ENCODE measurements around the gene XCR1.
"Not testable (repeated sequence)": the region's sequence is repeated elsewhere in the genome, so short reads cannot be mapped to it uniquely, and the experiment has no call there.

The XCR1 gene, protein sequence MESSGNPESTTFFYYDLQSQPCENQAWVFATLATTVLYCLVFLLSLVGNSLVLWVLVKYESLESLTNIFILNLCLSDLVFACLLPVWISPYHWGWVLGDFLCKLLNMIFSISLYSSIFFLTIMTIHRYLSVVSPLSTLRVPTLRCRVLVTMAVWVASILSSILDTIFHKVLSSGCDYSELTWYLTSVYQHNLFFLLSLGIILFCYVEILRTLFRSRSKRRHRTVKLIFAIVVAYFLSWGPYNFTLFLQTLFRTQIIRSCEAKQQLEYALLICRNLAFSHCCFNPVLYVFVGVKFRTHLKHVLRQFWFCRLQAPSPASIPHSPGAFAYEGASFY

GRCh38 chr3:46027021-46027705, at the start of gene XCR1:
TSS of gene XCR1 (minus strand) at chr3:46027483. CDS start at chr3:46021947, 5,536 bp downstream.
- no peak for DNase-seq

DNA sequence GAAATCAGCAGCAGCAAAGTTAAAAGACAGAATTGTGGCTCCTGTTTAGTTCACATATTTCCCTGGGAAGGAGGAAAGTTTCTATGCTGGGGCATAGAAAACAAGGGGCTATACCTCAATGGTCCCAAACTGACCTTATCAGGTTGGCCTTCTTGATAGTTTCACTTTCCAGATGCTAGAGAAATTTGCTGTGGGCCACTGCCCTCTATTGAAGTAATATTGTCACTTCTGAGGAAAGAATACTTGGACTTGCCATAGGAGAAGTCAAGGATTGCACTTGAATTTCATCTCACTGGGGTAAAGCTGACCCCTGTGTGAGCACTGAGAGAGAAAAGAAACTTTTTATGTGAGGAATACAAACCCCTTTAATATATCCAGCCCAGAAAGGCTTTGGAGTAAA, 49.3 kb upstream of the XCR1 start:
- DNase-seq = no peak

GRCh38 chr3:46075816-46076215, 48.5 kb upstream of the XCR1 start:
- DNase-seq = no peak

GRCh38 chr3:46071222-46071858, 44.1 kb upstream of the XCR1 start:
- DNase-seq = no peak

DNA sequence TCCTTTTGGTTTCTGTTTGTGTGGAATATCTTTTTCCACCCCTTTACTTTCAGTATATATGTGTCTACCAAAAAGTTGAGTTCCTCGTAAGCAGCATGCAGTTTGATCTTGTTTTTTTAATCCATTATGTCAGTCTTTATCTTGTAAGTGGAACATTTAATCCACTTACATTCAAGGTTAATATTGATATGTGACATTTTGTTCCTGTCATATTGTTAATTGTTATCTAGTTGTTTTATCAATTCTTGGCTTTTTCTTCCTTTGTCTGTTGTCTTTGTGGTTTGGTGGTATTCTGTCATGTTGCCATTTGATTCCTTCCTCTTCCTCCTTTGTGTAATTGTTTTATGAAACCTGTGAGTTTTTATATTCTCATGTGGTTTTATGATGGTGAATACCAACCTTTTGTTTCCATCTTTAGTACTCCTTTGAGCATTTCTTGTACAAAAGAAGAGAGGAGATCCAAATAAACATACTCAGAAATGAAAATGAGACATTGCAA, 43.4 kb upstream of the XCR1 start:
- DNase-seq = no peak

GRCh38 chr3:46068501-46068900, 41.2 kb upstream of the XCR1 start:
- no peak for DNase-seq

GRCh38 chr3:46067401-46067800, 40.1 kb upstream of the XCR1 start:
- no peak for DNase-seq

- DNase-seq = no peak
Measured at GRCh38 chr3:46065750-46066256, 38.5 kb upstream of the XCR1 start.

GRCh38 chr3:46065294-46065705, 38.0 kb upstream of the XCR1 start:
- peak; percentile 82 for DNase-seq

DNA sequence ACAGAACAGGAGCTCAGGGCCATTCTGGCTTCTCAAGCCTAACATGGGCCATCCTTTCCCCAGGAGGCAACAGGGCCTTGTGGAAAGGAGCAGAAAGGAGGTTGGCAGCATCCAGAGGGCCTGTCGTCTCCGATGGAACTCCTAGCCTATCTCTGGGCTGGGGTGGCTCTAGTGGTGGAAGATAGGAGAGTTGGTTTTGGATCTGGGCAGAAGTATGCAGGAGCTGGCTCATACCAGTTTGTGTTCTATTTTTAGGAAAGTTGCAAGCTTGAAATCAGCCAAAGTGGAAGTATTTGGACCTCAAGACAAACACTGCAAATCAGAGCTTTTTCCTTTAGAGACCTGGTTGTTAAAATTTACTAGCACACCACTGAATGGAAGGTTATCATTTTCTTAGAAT, 35.4 kb upstream of the XCR1 start:
- no peak for DNase-seq

- no peak for DNase-seq
Measured at GRCh38 chr3:46061887-46062286, 34.6 kb upstream of the XCR1 start.

DNA sequence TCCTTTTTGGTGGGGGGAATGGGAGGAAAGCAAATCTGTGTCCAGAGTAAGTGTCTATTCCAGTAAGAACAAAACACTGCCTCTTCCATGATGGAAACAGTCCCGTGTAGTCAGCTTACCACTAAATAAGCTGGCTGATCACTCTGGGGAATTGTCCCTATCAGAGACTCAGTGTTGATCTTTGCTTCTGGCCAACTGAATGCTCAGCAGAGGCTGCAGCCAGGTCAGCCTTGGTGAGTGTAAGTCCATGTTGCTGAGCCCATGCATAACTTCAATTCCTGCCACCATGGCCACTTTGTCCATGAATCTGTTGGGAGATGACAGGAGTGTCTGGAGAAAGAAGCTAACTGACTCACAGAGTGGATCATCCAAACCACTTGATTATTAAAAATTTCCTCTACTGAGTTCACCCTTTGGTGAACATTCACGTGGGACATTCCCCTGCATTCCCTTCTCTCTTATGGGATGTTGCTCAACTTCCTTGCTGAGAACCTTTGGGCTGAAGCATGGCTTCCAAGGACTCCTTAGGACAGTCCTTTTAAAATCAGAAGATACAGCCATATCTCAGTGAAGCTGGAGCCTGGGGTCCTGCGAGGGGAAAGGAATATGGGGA, 33.9 kb upstream of the XCR1 start:
- no peak for DNase-seq

DNA sequence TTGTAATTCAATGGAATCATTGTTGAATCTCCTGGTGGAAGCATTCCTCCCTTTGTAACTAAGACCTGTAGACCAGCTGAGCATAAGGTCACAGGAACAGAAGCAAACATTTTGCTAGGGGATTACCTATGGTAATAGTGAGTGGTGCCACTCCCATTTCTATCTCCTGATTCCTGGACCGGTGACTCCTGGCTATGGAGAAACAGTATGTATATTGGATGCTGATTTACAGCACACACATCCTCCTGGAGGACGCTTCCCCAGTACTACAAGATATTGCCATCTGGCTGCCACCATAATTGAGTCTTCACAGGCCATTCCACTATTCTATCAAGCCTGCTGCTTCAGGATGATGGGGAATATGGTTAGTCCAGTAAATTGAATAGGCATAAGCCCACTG, 33.3 kb upstream of the XCR1 start:
- DNase-seq = no peak

GRCh38 chr3:46059432-46059831, 32.1 kb upstream of the XCR1 start:
- no peak for DNase-seq

GRCh38 chr3:46058981-46059380, 31.7 kb upstream of the XCR1 start:
- no peak for DNase-seq

- no peak for DNase-seq
Measured at GRCh38 chr3:46057716-46058115, 30.4 kb upstream of the XCR1 start.

GRCh38 chr3:46056686-46057085, 29.4 kb upstream of the XCR1 start:
- DNase-seq = no peak

- DNase-seq = not testable (repeated sequence)
Measured at GRCh38 chr3:46053761-46054515, 26.7 kb upstream of the XCR1 start.

DNA sequence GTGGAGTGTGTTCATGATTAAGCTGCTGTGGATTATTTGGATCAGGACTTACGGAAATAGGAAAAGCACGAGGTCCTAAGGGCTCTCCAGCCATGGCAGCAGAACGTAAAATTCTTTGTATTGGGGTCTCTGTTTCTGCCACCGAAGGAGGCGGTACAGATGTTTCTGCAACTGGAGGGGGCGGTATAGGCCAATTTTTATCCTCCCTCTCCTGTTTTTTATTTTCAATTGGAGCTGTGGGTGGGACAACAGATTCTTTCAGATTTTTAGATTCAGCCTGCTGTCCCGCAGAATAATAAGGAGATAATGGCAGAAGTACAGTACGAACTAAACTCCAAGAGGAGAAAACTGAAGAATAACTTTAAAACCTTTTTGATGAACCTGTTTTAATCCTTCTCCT, 26.0 kb upstream of the XCR1 start:
- not testable (repeated sequence) for DNase-seq

- no peak for DNase-seq
Measured at GRCh38 chr3:46052531-46052930, 25.2 kb upstream of the XCR1 start.

- DNase-seq = no peak
Measured at GRCh38 chr3:46049093-46049492, 21.8 kb upstream of the XCR1 start.

- DNase-seq = not testable (repeated sequence)
Measured at GRCh38 chr3:46046231-46046630, 18.9 kb upstream of the XCR1 start.
